Activated naive CD4-positive, alpha-beta T cell treated with anti-CD3 and anti-CD28 coated beads, Interleukin-2, amount 10 ng/mL, durations not matched to agents 7 days and 5 days (primary cell): ENCODE data around the gene PPCDC.

ENCODE experiments used
- CTCF ChIA-PET: fragments of 350-600 bp; sonication (Branson Sonifier 250); formaldehyde crosslinking; loops from one replicate; lab custom pipeline; 2021; ENCODE audit warnings: antibody characterized with exemption; lab: Charles Lee
- DNase-seq: peaks from one replicate; pipeline ENCODE4 v3.0.0-alpha.2; 2020
- H3K27ac Mint-ChIP-seq: one replicate; pipeline ENCODE4 v1.8.0; 2021; ENCODE audit warnings: mild to moderate bottlenecking, moderate library complexity, mixed read lengths
- H3K27me3 Mint-ChIP-seq: one replicate; pipeline ENCODE4 v1.8.0; 2021; ENCODE audit warnings: mild to moderate bottlenecking, mixed read lengths
- H3K36me3 Mint-ChIP-seq: one replicate; pipeline ENCODE4 v1.8.0; 2021; ENCODE audit warnings: mixed read lengths
- H3K4me1 Mint-ChIP-seq: one replicate; pipeline ENCODE4 v1.8.0; 2021; ENCODE audit warnings: mixed read lengths
- H3K4me3 Mint-ChIP-seq: one replicate; pipeline ENCODE4 v1.8.0; 2021; ENCODE audit warnings: mild to moderate bottlenecking, moderate library complexity, mixed read lengths
- H3K9me3 Mint-ChIP-seq: one replicate; pipeline ENCODE4 v1.8.0; 2021; ENCODE audit warnings: mixed read lengths

PPCDC gene

DNA sequence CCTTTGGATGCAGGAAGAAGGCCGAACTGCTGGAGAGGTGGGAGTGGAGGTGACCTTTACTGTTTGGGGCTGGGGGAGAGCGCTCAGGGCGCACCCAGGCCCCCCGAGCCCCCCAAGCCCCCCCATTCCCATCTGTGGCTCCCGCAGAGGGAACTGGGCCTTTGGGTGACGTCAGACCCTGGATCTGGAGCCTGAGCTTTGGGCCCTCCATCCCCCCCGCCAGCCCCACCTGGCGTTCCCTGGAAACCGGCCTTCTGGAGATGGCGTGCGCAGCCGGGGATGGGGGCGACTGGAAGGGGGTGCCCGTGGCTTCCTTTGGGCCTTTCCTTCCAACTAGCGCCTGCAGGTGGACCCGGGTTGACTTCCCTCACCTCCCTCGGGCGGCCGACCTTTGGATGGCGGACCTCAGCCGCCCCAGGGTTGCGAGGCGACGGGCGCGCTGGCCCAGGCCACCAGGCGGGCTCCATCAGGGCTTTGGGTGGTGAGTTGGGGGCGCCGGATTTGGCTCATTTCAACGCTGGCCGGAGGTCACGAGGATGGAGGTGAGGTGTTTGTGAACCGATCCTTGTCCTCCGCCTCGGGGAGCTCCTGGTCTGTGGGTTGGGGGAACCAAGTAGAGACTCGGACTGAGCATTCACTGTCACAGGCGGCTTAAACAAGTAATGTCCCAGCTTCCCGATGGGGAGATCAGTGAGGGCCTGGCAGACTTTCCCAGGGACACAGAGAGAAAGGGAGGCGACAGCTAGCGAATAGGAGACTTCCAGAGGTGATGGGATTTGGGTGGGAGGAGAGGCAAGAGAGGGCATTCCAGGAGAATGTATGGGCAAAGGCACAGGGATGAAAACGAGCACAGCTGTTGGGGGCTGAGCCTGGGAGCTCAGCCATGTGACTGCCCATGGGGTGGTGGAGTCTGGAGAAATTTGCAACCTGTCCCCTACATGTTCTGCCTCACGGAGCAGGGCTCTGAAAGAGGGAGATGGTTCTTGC lies 27.3 kb upstream of the PPCDC start:
- Mint-ChIP-seq H3K4me1 (peaks cover 10% of the 10 kb centered on the region), H3K4me3 (peak overlapping the region; percentile 62), H3K9me3 (no peaks in the 10 kb centered on the region), H3K27ac (peak overlapping the region; percentile 3), H3K36me3 (no peaks in the 10 kb centered on the region), H3K27me3 (peaks cover 45% of the 10 kb centered on the region)
- DNase-seq = no peak
- CTCF ChIA-PET = interaction anchor here (0.6 to 1.9 kb wide), 4 partner anchors 33 to 607 kb away, joined by 3 to 4 read pairs (median 4); partner anchors contain the start of gene RPP25

DNA sequence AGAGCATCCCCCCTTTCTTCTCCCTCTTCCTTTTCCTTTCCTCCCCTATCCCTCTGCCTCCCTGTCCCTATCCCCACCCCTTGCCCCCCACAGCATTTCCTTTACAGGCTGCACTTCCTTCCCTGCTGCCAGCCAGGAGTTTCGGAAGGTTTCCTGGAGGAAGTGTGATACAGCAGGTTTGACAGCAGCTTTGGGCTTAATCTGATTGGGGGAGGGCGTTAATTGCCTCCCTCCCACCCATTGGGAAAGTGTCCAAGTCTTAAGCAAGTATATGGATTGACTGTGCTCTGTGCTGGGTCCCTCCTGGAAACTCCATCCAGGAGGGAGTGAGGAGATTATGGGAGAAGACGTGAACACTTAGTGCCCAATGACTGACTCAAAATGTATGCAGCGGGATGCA lies 26.2 kb upstream of the PPCDC start:
- no peaks in the 10 kb centered on the region for H3K9me3 Mint-ChIP-seq
- CTCF ChIA-PET = no interaction called here
- peaks cover 10% of the 10 kb centered on the region for H3K4me1 Mint-ChIP-seq
- H3K27me3 Mint-ChIP-seq = peaks cover 45% of the 10 kb centered on the region
- DNase-seq = no peak
- H3K36me3 Mint-ChIP-seq = no peaks in the 10 kb centered on the region
- no peak overlapping the region for H3K27ac Mint-ChIP-seq
- H3K4me3 Mint-ChIP-seq = no peak overlapping the region

DNA sequence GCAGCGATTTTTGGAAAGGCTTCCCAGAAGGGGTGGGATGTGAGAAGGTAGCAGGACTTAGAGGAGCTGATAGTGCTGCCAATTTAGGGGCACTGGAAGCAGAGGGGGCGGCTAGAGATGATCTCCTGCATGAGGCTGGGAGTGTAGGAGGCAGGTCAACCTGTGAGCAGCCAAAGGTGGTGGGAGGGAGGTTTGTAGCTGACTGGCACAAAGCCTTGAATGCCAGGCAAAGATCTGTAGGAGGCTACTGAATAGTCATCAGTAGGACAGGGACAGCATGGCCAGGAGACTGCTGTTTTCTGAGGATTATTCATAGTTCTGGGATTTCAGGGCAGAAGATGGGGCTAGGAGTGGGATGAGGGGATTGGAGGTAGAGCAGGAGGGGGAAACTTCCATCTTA lies 25.8 kb upstream of the PPCDC start:
- Mint-ChIP-seq H3K4me3 (no peak overlapping the region), H3K27me3 (peaks cover 45% of the 10 kb centered on the region), H3K9me3 (no peaks in the 10 kb centered on the region), H3K4me1 (peaks cover 10% of the 10 kb centered on the region), H3K36me3 (no peaks in the 10 kb centered on the region), H3K27ac (no peak overlapping the region)
- CTCF ChIA-PET = no interaction called here
- DNase-seq = no peak

DNA sequence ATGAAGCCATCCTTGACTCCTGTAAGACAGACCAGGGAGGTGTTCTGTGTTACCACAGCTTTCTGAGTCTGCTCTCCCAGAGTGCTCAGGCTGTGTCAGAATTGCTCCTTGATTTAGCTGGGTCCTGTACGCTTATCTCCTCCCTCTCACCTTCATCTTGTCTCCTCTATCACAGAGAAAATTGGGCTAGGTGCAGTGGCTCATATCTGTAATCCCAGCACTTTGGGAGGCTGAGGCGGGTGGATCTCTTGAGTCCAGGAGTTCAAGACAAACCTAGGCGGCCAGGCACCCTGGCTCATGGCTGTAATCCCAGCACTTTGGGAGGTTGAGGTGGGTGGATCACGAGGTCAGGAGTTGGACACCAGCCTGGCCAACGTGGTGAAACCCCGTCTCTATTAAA lies 22.1 kb upstream of the PPCDC start:
- Mint-ChIP-seq H3K4me3 (no peak overlapping the region), H3K4me1 (peaks cover 3% of the 10 kb centered on the region), H3K9me3 (no peaks in the 10 kb centered on the region), H3K36me3 (no peaks in the 10 kb centered on the region), H3K27me3 (peaks cover 23% of the 10 kb centered on the region), H3K27ac (no peak overlapping the region)
- no peak for DNase-seq
- CTCF ChIA-PET = no interaction called here

DNA sequence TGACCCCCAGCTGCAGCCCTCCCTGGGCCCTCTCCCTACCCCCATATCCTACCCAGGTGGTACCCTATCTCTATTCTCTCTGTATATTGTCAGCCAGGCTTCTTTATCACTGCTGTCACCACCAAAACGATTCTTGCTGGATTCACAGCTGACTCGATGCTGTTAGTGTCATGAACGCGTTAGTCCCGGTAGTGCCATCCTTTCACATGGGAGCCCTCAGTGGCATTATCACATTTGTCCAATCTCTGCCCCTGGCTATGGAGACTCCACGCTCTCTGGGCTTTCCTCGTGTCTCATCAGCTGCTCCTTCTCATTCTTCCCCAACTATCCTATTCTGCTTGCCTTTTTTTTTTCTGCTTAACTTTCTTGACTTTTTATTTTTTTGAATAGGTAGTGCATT lies 21.0 kb upstream of the PPCDC start:
- CTCF ChIA-PET = interaction anchor here (0.7 kb wide), 1 partner anchor 276 kb away, joined by 3 read pairs; no protein-coding TSS in a partner anchor
- no peak overlapping the region for H3K4me3 Mint-ChIP-seq
- no peak for DNase-seq
- no peaks in the 10 kb centered on the region for H3K4me1 Mint-ChIP-seq
- H3K27ac Mint-ChIP-seq = no peak overlapping the region
- no peaks in the 10 kb centered on the region for H3K9me3 Mint-ChIP-seq
- H3K36me3 Mint-ChIP-seq = no peaks in the 10 kb centered on the region
- H3K27me3 Mint-ChIP-seq = peaks cover 15% of the 10 kb centered on the region

DNA sequence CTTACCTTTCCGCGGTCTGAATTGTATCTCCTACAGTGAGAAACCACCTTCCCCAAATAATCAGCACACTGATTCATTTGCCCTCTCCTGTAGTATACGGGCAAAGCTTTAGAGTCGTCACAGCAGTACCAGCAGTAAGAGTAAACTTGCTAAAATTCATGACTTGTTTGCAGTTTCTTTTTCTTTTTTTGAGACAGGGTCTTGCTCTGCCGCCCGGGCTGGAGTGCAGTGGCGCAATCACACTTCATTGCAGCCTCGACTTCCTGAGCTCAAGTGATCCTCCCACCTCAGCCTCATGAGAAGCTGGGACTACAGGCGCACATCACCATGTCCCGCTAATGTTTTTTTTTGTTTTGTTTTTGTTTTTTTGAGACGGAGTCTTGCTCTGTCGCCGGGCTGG lies 16.2 kb upstream of the PPCDC start:
- DNase-seq = no peak
- Mint-ChIP-seq H3K9me3 (no peaks in the 10 kb centered on the region), H3K36me3 (no peaks in the 10 kb centered on the region), H3K27ac (no peak overlapping the region), H3K4me3 (no peak overlapping the region), H3K4me1 (peaks cover 6% of the 10 kb centered on the region), H3K27me3 (peaks cover 25% of the 10 kb centered on the region)
- CTCF ChIA-PET = no interaction called here

DNA sequence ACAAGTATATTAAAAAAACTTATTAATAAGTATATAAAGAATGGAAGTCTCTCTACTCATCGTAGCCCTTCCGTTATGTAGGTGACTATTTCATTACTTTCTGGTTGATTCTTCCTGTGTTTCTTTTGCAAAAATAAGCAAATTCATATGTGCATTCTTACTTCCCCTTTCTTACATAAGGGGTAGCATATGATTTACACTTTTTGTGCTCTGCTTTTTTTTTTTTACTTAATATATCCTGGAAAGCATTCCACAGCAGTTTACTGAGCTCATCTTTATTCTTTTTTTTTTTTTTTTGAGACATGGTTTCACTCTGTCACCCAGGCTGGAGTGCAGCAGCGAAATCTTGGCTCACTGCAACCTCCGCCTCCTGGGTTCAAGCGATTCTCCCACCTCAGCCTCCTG lies 15.2 kb upstream of the PPCDC start:
- CTCF ChIA-PET = no interaction called here
- no peak for DNase-seq
- Mint-ChIP-seq H3K4me1 (peaks cover 6% of the 10 kb centered on the region), H3K9me3 (no peaks in the 10 kb centered on the region), H3K36me3 (no peaks in the 10 kb centered on the region), H3K4me3 (no peak overlapping the region), H3K27me3 (peaks cover 28% of the 10 kb centered on the region), H3K27ac (no peak overlapping the region)

DNA sequence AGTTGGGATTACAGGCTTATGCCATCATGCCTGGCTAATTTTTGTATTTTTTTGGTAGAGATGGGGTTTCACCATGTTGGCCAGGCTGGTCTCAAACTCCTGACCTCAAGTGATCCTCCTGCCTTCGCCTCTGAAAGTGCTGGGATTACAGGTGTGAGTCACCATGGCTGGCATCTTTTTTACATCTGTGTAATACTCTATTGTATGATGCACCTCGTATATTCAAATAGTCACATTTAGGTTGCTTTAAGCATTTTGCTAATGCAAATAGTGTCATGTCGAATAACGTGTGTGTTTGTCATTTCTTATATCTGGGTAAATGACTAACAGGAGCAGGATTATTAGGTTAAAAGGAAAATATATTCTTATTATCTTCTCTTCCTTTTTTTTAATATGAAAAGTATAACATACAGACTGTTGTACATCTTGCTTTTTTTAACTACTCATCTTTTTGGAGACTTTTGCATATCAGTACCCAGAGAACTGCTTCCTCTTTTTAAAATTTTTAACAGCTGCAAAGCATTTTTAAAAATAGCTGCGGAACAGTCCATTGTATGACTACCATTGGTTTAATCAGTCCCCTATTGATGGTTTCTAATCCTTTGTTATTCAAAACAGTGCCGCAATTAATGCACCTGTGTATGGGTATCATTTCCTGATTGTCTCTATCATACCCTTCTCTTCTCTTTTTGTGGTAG lies 14.6 kb upstream of the PPCDC start:
- no peak overlapping the region for H3K27ac Mint-ChIP-seq
- H3K27me3 Mint-ChIP-seq = peaks cover 28% of the 10 kb centered on the region
- H3K4me1 Mint-ChIP-seq = peaks cover 6% of the 10 kb centered on the region
- H3K9me3 Mint-ChIP-seq = no peaks in the 10 kb centered on the region
- CTCF ChIA-PET = no interaction called here
- no peak overlapping the region for H3K4me3 Mint-ChIP-seq
- no peak for DNase-seq
- H3K36me3 Mint-ChIP-seq = no peaks in the 10 kb centered on the region

DNA sequence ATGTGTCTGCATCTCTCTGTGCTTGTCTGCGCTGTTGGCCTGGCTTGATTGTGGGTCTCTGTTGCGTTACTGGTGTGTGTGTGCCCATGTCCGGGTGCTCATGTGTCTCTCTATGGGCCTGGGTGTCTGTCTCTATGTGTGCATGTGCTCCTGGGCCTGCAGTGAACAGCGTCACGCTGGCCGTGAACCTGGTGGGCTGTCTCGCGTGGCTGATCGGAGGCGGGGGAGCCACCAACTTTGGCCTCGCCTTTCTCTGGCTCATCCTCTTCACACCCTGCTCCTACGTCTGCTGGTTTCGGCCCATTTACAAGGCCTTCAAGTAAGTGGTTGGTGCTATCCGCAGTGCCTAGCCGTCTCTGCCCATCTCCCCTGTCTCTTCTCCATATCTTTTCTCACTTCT lies 7.0 kb upstream of the PPCDC start:
- peaks cover 13% of the 10 kb centered on the region for H3K27me3 Mint-ChIP-seq
- CTCF ChIA-PET = no interaction called here
- no peak for DNase-seq
- H3K36me3 Mint-ChIP-seq = no peaks in the 10 kb centered on the region
- no peak overlapping the region for H3K27ac Mint-ChIP-seq
- H3K9me3 Mint-ChIP-seq = no peaks in the 10 kb centered on the region
- no peak overlapping the region for H3K4me3 Mint-ChIP-seq
- no peaks in the 10 kb centered on the region for H3K4me1 Mint-ChIP-seq

DNA sequence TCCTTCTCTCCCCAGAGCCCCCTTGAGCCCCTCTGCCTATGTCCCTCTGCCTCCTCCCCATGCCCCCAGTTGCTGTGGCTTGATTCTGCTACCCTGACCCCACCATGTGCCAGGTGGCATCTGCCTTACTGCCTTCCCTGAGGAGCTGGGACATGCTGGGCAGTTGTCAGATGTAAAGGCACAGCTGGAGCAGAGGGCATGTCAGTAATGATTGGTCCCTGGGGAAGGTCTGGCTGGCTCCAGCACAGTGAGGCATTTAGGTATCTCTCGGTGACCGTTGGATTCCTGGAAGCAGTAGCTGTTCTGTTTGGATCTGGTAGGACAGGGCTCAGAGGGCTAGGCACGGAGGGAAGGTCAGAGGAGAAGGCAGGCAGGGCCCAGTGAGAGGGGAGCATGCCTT lies 3.5 kb upstream of the PPCDC start:
- Mint-ChIP-seq H3K4me3 (no peak overlapping the region), H3K9me3 (no peaks in the 10 kb centered on the region), H3K36me3 (peaks cover 7% of the 10 kb centered on the region), H3K4me1 (peaks cover 14% of the 10 kb centered on the region), H3K27ac (no peak overlapping the region), H3K27me3 (peaks cover 4% of the 10 kb centered on the region)
- CTCF ChIA-PET = no interaction called here
- no peak for DNase-seq

DNA sequence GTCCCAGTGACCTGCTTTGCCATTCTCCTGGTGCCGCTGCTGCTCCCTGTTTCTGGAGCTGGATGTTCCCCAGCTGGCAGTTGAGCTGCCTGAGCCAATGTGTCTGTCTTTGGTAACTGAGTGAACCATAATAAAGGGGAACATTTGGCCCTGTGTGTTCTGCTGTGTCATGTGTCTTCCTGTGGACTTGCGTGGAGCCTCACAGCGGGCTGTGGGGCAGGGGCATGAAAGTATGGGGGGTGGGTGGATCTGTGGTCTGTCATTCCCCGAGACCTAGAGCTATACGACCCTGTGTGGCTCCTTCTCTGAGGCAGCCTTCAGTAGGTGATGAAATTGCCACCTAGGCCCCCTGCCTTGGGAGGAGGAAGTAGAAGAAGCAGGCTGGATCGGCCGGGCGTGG lies 2.0 kb upstream of the PPCDC start:
- CTCF ChIA-PET = interaction anchor here (0.8 kb wide), 1 partner anchor 180 kb away, joined by 3 read pairs; the partner anchor contains the start of gene C15orf39
- H3K27ac Mint-ChIP-seq = no peak overlapping the region

DNA sequence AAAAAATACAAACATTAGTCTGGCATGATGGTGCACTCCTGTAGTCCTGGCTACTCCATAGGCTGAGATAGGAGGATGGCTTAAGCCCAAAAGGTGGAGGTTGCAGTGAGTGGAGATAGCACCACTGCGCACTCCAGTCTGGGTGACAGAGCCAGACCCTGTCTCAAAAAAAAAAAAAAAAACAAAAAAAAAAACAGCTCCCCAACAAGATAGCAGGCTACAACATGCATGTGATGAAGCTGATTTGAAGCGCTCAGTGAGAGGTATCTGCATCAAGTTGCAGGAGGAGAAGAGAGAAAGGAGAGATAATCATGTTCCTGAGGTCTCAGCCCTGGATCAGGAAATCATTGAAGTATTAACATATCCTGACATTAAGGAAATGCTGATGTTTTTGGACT lies 608 bp upstream of the PPCDC start:
- CTCF ChIA-PET = interaction anchor here (1.1 to 1.2 kb wide), 2 partner anchors 178 to 180 kb away, joined by 3 to 7 read pairs; partner anchors contain the start of gene C15orf39
- Mint-ChIP-seq H3K4me1 (peaks cover 25% of the 10 kb centered on the region), H3K27ac (peak overlapping the region; percentile 95), H3K27me3 (no peaks in the 10 kb centered on the region), H3K9me3 (no peaks in the 10 kb centered on the region), H3K36me3 (peaks cover 15% of the 10 kb centered on the region), H3K4me3 (peak overlapping the region; percentile 94)
- no peak for DNase-seq

More for the DNA sequence above, 2.0 kb upstream of the PPCDC start:
- Mint-ChIP-seq H3K9me3 (no peaks in the 10 kb centered on the region), H3K4me1 (peaks cover 23% of the 10 kb centered on the region), H3K4me3 (no peak overlapping the region), H3K27me3 (no peaks in the 10 kb centered on the region), H3K36me3 (peaks cover 12% of the 10 kb centered on the region)
- DNase-seq = no peak

DNA sequence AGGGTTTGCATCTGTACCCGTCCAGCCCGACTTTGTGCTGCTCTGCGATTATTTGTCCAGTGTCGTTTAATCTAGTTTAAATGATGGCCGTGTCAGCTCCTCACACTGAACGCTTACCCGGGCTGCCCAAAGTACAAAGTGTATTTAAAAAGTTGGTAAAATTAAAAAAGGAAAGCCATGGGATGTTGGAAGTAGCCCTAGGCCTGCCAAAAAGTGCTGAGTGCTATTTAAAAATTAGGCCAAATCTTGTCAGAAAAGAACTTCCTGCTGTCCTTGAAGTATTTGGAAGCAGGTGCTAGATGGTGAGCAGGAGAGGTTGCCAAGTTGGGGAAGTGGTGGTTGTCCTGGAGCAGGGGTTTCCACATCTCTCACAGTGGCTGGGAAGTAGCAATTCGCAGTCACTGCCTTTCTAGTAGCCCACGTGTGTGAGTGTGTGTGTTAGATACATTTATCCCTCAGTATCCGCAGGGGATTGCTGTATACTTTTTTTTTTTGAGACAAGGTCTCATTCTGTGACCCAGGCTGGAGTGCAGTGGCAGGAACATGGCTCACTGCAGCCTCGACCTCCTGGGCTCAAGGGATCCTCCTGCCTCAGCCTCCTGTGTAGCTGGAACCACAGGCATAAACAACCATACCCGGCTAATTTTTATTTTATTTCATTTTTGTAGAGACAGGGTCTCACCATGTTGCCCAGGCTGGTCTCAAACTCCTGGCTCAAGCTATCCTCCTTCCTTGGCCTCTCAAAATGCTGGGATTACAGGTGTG lies 664 bp downstream of the PPCDC start:
- peaks cover 15% of the 10 kb centered on the region for H3K36me3 Mint-ChIP-seq
- peak overlapping the region; percentile 95 for H3K27ac Mint-ChIP-seq
- H3K4me3 Mint-ChIP-seq = peak overlapping the region; percentile 94
- CTCF ChIA-PET = interaction anchor here (0.7 to 9.2 kb wide), 6 partner anchors 10 to 185 kb away, joined by 3 to 109 read pairs (median 5); partner anchors contain the start of gene C15orf39
- peaks cover 25% of the 10 kb centered on the region for H3K4me1 Mint-ChIP-seq
- no peak for DNase-seq
- H3K9me3 Mint-ChIP-seq = no peaks in the 10 kb centered on the region
- no peaks in the 10 kb centered on the region for H3K27me3 Mint-ChIP-seq

DNA sequence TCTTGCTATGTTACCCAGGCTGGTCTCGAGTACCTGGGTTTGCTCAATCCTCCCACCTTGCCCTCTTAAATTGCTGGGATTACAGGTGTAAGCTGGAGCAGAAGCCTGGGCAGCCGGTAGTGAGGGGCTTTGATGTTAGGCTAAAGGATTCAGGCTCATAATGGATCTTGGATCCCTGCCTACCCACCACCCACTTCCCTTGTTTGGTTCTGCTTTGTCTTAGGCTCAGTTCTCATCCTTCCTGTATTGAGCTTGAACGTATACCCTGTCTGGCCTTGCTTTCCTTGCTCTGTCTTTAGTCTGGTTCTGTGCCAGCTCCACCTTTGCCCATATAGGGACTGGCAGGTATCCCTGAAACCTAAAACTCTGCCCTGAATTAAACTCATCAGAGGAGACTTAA lies 1.7 kb downstream of the PPCDC start:
- peak overlapping the region; percentile 94 for H3K4me3 Mint-ChIP-seq
- DNase-seq = no peak
- CTCF ChIA-PET = interaction anchor here (0.9 to 9.2 kb wide), 6 partner anchors 18 to 183 kb away, joined by 3 to 109 read pairs (median 5); partner anchors contain the start of gene C15orf39
- peak overlapping the region; percentile 33 for H3K27ac Mint-ChIP-seq
- H3K4me1 Mint-ChIP-seq = peaks cover 30% of the 10 kb centered on the region
- no peaks in the 10 kb centered on the region for H3K27me3 Mint-ChIP-seq
- H3K9me3 Mint-ChIP-seq = no peaks in the 10 kb centered on the region
- H3K36me3 Mint-ChIP-seq = peaks cover 19% of the 10 kb centered on the region
